ENCODE results near the gene PPP2R3A.

DNA sequence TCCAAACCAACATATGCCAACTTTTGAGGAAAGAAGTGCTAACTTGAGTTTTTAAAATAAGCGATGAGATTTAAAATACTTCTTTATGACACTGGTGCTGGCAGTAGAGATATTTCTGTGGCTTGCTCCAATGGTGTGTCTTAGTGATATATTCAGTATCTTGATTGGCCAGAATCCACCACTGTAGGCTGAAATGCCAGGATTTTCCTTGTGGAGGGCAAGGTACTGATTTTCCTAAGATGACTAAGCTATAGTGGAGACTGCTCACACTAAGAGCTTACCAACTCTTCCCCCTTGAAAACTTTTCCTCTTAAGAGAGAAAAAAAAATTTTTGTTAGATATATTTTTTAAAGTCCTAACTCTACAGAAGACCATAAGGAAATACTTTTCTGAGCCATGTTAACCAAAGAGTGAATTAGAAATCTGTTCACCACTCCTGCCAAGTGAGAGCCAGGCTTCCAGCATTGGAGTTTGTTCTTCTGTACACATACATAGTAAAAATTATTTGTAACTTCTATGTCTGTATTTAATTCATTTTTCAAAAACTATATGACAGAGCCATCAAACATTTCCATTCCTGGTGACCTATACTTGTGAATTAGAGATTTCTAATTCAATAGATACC, 109.1 kb downstream of the PPP2R3A start:
- TF ChIP-seq, protein P1, sequence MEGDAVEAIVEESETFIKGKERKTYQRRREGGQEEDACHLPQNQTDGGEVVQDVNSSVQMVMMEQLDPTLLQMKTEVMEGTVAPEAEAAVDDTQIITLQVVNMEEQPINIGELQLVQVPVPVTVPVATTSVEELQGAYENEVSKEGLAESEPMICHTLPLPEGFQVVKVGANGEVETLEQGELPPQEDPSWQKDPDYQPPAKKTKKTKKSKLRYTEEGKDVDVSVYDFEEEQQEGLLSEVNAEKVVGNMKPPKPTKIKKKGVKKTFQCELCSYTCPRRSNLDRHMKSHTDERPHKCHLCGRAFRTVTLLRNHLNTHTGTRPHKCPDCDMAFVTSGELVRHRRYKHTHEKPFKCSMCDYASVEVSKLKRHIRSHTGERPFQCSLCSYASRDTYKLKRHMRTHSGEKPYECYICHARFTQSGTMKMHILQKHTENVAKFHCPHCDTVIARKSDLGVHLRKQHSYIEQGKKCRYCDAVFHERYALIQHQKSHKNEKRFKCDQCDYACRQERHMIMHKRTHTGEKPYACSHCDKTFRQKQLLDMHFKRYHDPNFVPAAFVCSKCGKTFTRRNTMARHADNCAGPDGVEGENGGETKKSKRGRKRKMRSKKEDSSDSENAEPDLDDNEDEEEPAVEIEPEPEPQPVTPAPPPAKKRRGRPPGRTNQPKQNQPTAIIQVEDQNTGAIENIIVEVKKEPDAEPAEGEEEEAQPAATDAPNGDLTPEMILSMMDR (IDR thresholded peaks at IDR 0.05; ENCODE audit: low read length), result no peak
- no peak for TF ChIP-seq EZH2 (optimal IDR thresholded peaks at IDR 0.05; ENCODE audit: low read depth, low read length)
